ENCODE data around the gene NADK. TPM values are rescaled to one million over a fixed set of nuclear protein-coding genes. Genes with fewer than 3 reads are reported as not detected.
A peak's percentile ranks its signal among the peaks of the same experiment; 100 is the strongest.
"Not testable (repeated sequence)": the region's sequence is repeated elsewhere in the genome, so short reads cannot be mapped to it uniquely, and the experiment has no call there.

The NADK gene
- total RNA-seq, 1 experiment from 2014 or later: 101 TPM

- intact Hi-C loops (cut with micrococcal nuclease; ENCODE audit: unreplicated experiment); H3K27ac ChIP-seq (ENCODE audit: low read length); POLR2A ChIA-PET: not testable (repeated sequence)
These were observed 31.7 kb downstream of the NADK start for GRCh38 chr1:1746566-1746909.

DNA sequence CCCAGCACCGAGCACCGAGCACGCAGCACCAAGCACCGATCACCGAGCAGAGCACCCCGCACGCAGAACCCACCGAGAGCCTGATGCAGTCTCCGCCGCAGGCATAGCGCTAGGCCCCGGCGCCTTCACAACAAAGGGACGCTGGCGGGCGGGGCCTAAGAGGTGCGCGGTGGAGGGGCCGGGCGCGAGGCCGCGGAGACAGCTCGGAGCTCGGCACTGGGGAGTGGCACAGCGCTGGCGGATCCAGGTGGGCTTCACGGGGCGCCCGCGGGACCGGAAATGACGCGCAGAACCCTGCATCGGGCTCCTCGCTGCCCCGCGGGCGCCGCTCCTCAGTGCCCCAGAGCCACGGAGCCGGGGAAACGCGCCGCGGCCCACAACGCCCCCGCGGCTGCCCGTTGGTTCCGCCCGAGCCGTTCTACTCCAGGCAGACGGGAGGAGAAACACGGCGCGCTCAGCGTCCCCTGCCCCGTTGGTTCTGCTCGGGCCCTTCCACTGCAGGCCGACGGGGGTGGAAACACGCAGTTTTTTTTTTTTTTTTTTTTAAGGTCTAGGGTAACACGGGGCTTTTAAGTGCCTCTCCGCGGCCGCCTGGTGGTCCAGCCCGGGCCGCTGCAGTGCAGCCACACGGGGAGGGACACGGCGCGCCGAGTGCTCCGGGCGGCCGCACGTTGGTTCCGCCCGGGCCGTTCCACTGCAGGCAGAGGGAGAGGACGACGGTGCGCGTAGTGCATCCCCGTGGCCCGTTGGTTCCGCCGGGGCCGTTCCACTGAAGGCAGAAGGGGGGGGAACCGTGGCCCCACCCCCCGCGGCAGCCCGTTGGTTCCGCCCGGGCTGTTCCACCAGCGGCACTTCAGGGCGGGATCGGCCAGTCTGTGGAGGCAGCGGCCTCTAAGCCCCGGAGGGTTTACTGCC is 32.4 kb downstream of the NADK start:
- intact Hi-C loops (cut with micrococcal nuclease; ENCODE audit: unreplicated experiment); H3K27me3 ChIP-seq (ENCODE audit: control insufficient read depth, insufficient read depth, low read length); POLR2A ChIA-PET; in situ Hi-C loops (cut with HindIII; ENCODE audit: low pct_unique_long_range_greater_than_20kb, low sequenced_read_pairs); H3K9me3 ChIP-seq (ENCODE audit: control insufficient read depth, insufficient read depth, low read depth, low read length); CTCF ChIA-PET; H3K4me1 ChIP-seq (ENCODE audit: control insufficient read depth, insufficient read depth, low read length); H3K36me3 ChIP-seq (ENCODE audit: control insufficient read depth, insufficient read depth, low read length); DNase-seq (ENCODE audit: low read depth, low spot score); H3K27ac ChIP-seq (ENCODE audit: low read length): not testable (repeated sequence)
- TSS peak; percentile 84 for BruUV-seq (replicated peaks)
- ATAC-seq: peak; percentile 88
- peak; percentile 85 for TF ChIP-seq TCF7L2 (IDR thresholded peaks at IDR 0.05; ENCODE audit: low read depth, low read length)
- peak overlapping the region; percentile 41 to 44 for H3K4me3 ChIP-seq (ENCODE audit: low read depth in 2 of 2, low read length in 2 of 2)

More at GRCh38 chr1:1746566-1746909, 31.7 kb downstream of the NADK start:
- H3K27me3 ChIP-seq (ENCODE audit: control insufficient read depth, insufficient read depth, low read length); in situ Hi-C loops (cut with HindIII; ENCODE audit: low pct_unique_long_range_greater_than_20kb, low sequenced_read_pairs); H3K36me3 ChIP-seq (ENCODE audit: control insufficient read depth, insufficient read depth, low read length); H3K9me3 ChIP-seq (ENCODE audit: control insufficient read depth, insufficient read depth, low read depth, low read length); BruUV-seq (replicated peaks); H3K4me1 ChIP-seq (ENCODE audit: control insufficient read depth, insufficient read depth, low read length); DNase-seq (ENCODE audit: low read depth, low spot score): not testable (repeated sequence)
- ATAC-seq: peak; percentile 93
- peak; percentile 40; the same call in 1 of the 2 replicates for TF ChIP-seq CTCF (IDR thresholded peaks at IDR 0.05)
- CTCF ChIA-PET: interaction anchor here (0.7 kb wide), 1 partner anchor 458 kb away, joined by 4 read pairs; no protein-coding TSS in a partner anchor
- peak overlapping the region; percentile 41 to 43 for H3K4me3 ChIP-seq (ENCODE audit: low read depth in 2 of 2, low read length in 2 of 2)

DNA sequence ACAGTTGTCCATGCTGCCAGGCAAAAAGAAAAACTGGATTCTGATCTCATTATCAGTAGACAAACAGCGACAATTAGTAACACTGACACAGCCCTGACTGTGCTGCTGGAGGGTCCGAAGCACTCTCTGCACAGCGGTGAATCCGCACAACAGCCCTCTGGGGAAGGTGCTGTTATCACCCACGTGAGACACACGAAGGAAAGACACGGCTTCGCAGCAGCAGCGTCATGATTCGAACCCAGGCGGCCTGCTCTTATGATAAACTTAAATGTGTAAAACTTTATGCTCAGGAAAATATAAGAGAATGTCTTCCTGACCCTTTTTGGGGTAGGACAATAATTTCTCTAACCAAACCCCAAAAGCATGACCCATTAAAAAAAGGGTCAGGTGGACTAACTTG is 35.7 kb downstream of the NADK start:
- ATAC-seq; H3K4me1 ChIP-seq (ENCODE audit: control insufficient read depth, insufficient read depth, low read length); H3K27ac ChIP-seq (ENCODE audit: low read length); H3K4me3 ChIP-seq (ENCODE audit: low read depth in 2 of 2, low read length in 2 of 2); DNase-seq (ENCODE audit: low read depth, low spot score); H3K27me3 ChIP-seq (ENCODE audit: control insufficient read depth, insufficient read depth, low read length); H3K9me3 ChIP-seq (ENCODE audit: control insufficient read depth, insufficient read depth, low read depth, low read length); in situ Hi-C loops (cut with HindIII; ENCODE audit: low pct_unique_long_range_greater_than_20kb, low sequenced_read_pairs); CTCF ChIA-PET; intact Hi-C loops (cut with micrococcal nuclease; ENCODE audit: unreplicated experiment); H3K36me3 ChIP-seq (ENCODE audit: control insufficient read depth, insufficient read depth, low read length); POLR2A ChIA-PET: not testable (repeated sequence)
- BruUV-seq (replicated peaks): TSS peak; percentile 25

GRCh38 chr1:1741013-1741412 is 37.3 kb downstream of the NADK start:
- H3K27me3 ChIP-seq (ENCODE audit: control insufficient read depth, insufficient read depth, low read length); DNase-seq (ENCODE audit: low read depth, low spot score); H3K27ac ChIP-seq (ENCODE audit: low read length); intact Hi-C loops (cut with micrococcal nuclease; ENCODE audit: unreplicated experiment); BruUV-seq (replicated peaks); in situ Hi-C loops (cut with HindIII; ENCODE audit: low pct_unique_long_range_greater_than_20kb, low sequenced_read_pairs); H3K4me1 ChIP-seq (ENCODE audit: control insufficient read depth, insufficient read depth, low read length); CTCF ChIA-PET; POLR2A ChIA-PET; ATAC-seq; H3K4me3 ChIP-seq (ENCODE audit: low read depth in 2 of 2, low read length in 2 of 2); H3K9me3 ChIP-seq (ENCODE audit: control insufficient read depth, insufficient read depth, low read depth, low read length); H3K36me3 ChIP-seq (ENCODE audit: control insufficient read depth, insufficient read depth, low read length): not testable (repeated sequence)

GRCh38 chr1:1738799-1739337 is 39.4 kb downstream of the NADK start:
- H3K9me3 ChIP-seq (ENCODE audit: control insufficient read depth, insufficient read depth, low read depth, low read length); CTCF ChIA-PET; H3K36me3 ChIP-seq (ENCODE audit: control insufficient read depth, insufficient read depth, low read length); intact Hi-C loops (cut with micrococcal nuclease; ENCODE audit: unreplicated experiment); DNase-seq (ENCODE audit: low read depth, low spot score); in situ Hi-C loops (cut with HindIII; ENCODE audit: low pct_unique_long_range_greater_than_20kb, low sequenced_read_pairs); H3K27ac ChIP-seq (ENCODE audit: low read length); POLR2A ChIA-PET; BruUV-seq (replicated peaks); H3K4me1 ChIP-seq (ENCODE audit: control insufficient read depth, insufficient read depth, low read length); H3K4me3 ChIP-seq (ENCODE audit: low read depth in 2 of 2, low read length in 2 of 2); H3K27me3 ChIP-seq (ENCODE audit: control insufficient read depth, insufficient read depth, low read length): not testable (repeated sequence)
- ATAC-seq: peak; percentile 38

- in situ Hi-C loops (cut with HindIII; ENCODE audit: low pct_unique_long_range_greater_than_20kb, low sequenced_read_pairs); CTCF ChIA-PET; H3K9me3 ChIP-seq (ENCODE audit: control insufficient read depth, insufficient read depth, low read depth, low read length); DNase-seq (ENCODE audit: low read depth, low spot score); H3K4me1 ChIP-seq (ENCODE audit: control insufficient read depth, insufficient read depth, low read length); H3K36me3 ChIP-seq (ENCODE audit: control insufficient read depth, insufficient read depth, low read length); intact Hi-C loops (cut with micrococcal nuclease; ENCODE audit: unreplicated experiment); H3K4me3 ChIP-seq (ENCODE audit: low read depth in 2 of 2, low read length in 2 of 2); POLR2A ChIA-PET; H3K27me3 ChIP-seq (ENCODE audit: control insufficient read depth, insufficient read depth, low read length); H3K27ac ChIP-seq (ENCODE audit: low read length); BruUV-seq (replicated peaks): not testable (repeated sequence)
- ATAC-seq: 0 out of 2 replicates have a peak, but pooled peaks have one; percentile 6
These were observed 40.3 kb downstream of the NADK start for GRCh38 chr1:1737675-1738590.

All from Panc1 (cell line).